ENCODE data around the gene KRT38.

The KRT38 gene

GRCh38 chr17:41386227-41386626 is 54.6 kb downstream of the KRT38 start:
- no peaks in the 10 kb centered on the region for H3K9me3 ChIP-seq (ENCODE audit: severe bottlenecking)
- ATAC-seq (ENCODE audit: low read depth) (no peak), DNase-seq (ENCODE audit: low spot score) (no peak)
- H3K27ac ChIP-seq (ENCODE audit: poor library complexity, severe bottlenecking): no peak overlapping the region
- H3K4me3 ChIP-seq (ENCODE audit: severe bottlenecking): no peak overlapping the region
- no peaks in the 10 kb centered on the region for H3K27me3 ChIP-seq (ENCODE audit: insufficient read depth, poor library complexity, severe bottlenecking)
- H3K4me1 ChIP-seq (ENCODE audit: insufficient read depth, poor library complexity, severe bottlenecking): peaks cover 5% of the 10 kb centered on the region
- TF ChIP-seq CTCF (IDR thresholded peaks at IDR 0.05; ENCODE audit: poor library complexity, severe bottlenecking): no peak
- no peaks in the 10 kb centered on the region for H3K36me3 ChIP-seq (ENCODE audit: low read depth)
